ENCODE measurements around the gene JARID2.

DNA sequence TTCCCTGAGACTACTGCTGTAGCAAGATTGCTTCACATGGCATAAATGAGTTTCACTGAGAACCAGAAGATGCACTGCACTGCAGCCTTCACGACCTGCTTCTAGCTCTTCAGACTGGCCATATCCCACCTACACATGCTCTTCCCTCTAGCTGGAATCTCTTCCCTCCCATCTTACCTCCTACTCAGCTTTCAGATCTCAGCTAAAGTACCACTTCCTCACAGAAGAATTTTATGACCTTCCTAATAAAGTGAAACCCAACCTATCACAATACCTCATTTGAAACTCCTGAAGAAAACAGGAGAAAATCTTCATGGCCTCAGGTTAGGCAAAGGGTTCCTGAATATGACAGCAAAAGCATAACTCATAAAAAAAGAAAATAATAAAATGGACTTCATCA, 317.1 kb downstream of the JARID2 start:
- TF ChIP-seq POLR2AphosphoS5 (IDR thresholded peaks at IDR 0.05; ENCODE audit: borderline replicate concordance, low read depth, low read length), result no peak
- TF ChIP-seq EZH2 (IDR thresholded peaks at IDR 0.05), result no peak
- no peak for TF ChIP-seq FOXP2 (optimal IDR thresholded peaks at IDR 0.05; ENCODE audit: control extremely low read depth, extremely low read length, insufficient read depth)
